HCT116 (cell line): ENCODE results near the gene ACOT9.

Experiments
- CEBPB ChIP-seq: IDR thresholded peaks from 2 replicates; pipeline ENCODE4 v1.6.1; 2012; ENCODE audit warnings: low read depth
- EZH2 ChIP-seq: fragments of 200-600 bp; sonication (generic); IDR thresholded peaks from 2 replicates; pipeline ENCODE4 v1.6.1; 2017; ENCODE audit warnings: antibody characterized with exemption, mixed run types
- POLR2A ChIP-seq: IDR thresholded peaks from 2 replicates; pipeline ENCODE4 v1.7.0; 2011; ENCODE audit warnings: borderline replicate concordance; ENCODE audit not compliant: insufficient read depth, insufficient read length; ENCODE audit errors: extremely low read depth
- SRF ChIP-seq: IDR thresholded peaks from 2 replicates; pipeline ENCODE4 v1.6.1; 2012; ENCODE audit warnings: low read depth
- ZBTB33 ChIP-seq: IDR thresholded peaks from 2 replicates; pipeline ENCODE4 v1.6.1; 2011; ENCODE audit warnings: mild to moderate bottlenecking, low read length, moderate library complexity; ENCODE audit not compliant: insufficient replicate concordance; ENCODE audit errors: extremely low read depth
- ZFX ChIP-seq: fragments of 450-650 bp; IDR thresholded peaks from 2 replicates; pipeline ENCODE4 v1.6.1; 2017
- TF ChIP-seq, protein P1 (sequence below), 3 experiments: fragments of 200-600 bp in 1 of 3; sonication (generic) in 1 of 3; IDR thresholded peaks in 2 of 3; conservative IDR thresholded peaks in 1 of 3; 2 replicates each; pipeline ENCODE4 v1.5.1; 2012 to 2017; ENCODE audit warnings: low read depth in 2 of 3, low read length in 2 of 3, antibody characterized with exemption in 1 of 3, borderline replicate concordance in 1 of 3, control low read depth in 1 of 3, mild to moderate bottlenecking in 1 of 3, mixed read lengths in 1 of 3, mixed run types in 1 of 3, moderate library complexity in 1 of 3; ENCODE audit not compliant: insufficient read depth in 1 of 3

DNA sequence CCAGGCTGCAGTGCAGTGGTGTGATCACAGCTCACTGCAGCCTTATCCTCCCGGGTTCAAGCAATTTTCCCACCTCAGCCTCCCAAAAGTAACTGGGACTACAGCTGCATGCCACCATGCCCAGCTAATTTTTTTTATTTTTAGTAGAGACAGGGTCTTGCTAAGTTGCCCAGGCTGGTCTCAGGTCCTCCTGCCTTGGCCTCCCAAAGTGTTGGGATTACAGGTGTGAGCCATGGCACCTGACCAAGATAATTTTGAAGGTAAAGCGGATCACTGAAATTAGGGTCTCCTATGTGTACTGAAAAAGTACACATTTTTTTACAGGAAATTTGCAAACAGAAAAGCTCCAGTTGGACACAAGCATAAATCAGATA lies 44.7 kb upstream of the ACOT9 start:
- TF ChIP-seq EZH2 (no peak), SRF (no peak), ZFX (no peak), ZBTB33 (no peak), POLR2A (no peak), CEBPB (no peak)
- TF ChIP-seq, protein P1, sequence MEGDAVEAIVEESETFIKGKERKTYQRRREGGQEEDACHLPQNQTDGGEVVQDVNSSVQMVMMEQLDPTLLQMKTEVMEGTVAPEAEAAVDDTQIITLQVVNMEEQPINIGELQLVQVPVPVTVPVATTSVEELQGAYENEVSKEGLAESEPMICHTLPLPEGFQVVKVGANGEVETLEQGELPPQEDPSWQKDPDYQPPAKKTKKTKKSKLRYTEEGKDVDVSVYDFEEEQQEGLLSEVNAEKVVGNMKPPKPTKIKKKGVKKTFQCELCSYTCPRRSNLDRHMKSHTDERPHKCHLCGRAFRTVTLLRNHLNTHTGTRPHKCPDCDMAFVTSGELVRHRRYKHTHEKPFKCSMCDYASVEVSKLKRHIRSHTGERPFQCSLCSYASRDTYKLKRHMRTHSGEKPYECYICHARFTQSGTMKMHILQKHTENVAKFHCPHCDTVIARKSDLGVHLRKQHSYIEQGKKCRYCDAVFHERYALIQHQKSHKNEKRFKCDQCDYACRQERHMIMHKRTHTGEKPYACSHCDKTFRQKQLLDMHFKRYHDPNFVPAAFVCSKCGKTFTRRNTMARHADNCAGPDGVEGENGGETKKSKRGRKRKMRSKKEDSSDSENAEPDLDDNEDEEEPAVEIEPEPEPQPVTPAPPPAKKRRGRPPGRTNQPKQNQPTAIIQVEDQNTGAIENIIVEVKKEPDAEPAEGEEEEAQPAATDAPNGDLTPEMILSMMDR (IDR thresholded peaks at IDR 0.05 in 2 of 3, conservative IDR thresholded peaks at IDR 0.05 in 1 of 3; ENCODE audit: borderline replicate concordance in 1 of 3, insufficient read depth in 1 of 3, low read depth in 2 of 3, low read length in 2 of 3) = no peak
